A549 (cell line): Measurements from ENCODE around the gene RAD51B. TPM values are rescaled to one million over a fixed set of nuclear protein-coding genes. Genes with fewer than 3 reads are reported as not detected.
A peak's percentile ranks its signal among the peaks of the same experiment; 100 is the strongest.

Experiments used
- ATAC-seq, 2 experiments: fragments of 200-7000 bp in 1 of 2; fragments of >200 bp in 1 of 2; cut with Nextera tagmentation in 1 of 2; cut with Tn5 transposase in 1 of 2; 3 replicates each; pipeline versions ENCODE4 v1.8.0 to v1.9.1; 2018 to 2020; ENCODE audit warnings: mild to moderate bottlenecking in 1 of 2, moderate library complexity in 1 of 2
- CTCF ChIA-PET: fragments of 300-600 bp; sonication (Branson Sonifier 250); formaldehyde crosslinking; extraction: SDS; loops from one replicate; lab custom pipeline; 2021; ENCODE audit warnings: antibody characterized with exemption, inconsistent platforms; lab: Yijun Ruan, JAX
- POLR2A ChIA-PET: fragments of 350-600 bp; formaldehyde crosslinking; extraction: SDS; loops from one replicate; lab custom pipeline; 2021; ENCODE audit warnings: antibody characterized with exemption, inconsistent platforms; lab: Yijun Ruan, JAX
- DNase-seq, 2 experiments: peaks; one replicate each; pipeline versions ENCODE4 v3.0.0 to v3.0.0-alpha.2; 2011 to 2016; ENCODE audit warnings: low read depth in 1 of 2, low spot score in 1 of 2
- FAIRE-seq: peaks from 2 replicates; lab custom pipeline; 2011; peaks lifted over from hg19 to GRCh38; lab: Jason Lieb, UNC
- H3K27ac ChIP-seq, 2 experiments: fragments of >200 bp; sonication (Bioruptor Twin); formaldehyde crosslinking; 3 replicates each; pipeline ENCODE4 v1.5.1; 2016 to 2017
- H3K4me1 ChIP-seq: fragments of >200 bp; sonication (Bioruptor Twin); formaldehyde crosslinking; 3 replicates; pipeline ENCODE4 v1.6.1; 2016
- H3K4me2 ChIP-seq: fragments of >200 bp; sonication (Bioruptor Twin); formaldehyde crosslinking; 3 replicates; pipeline ENCODE4 v1.6.1; 2016
- H3K4me3 ChIP-seq: fragments of >200 bp; sonication (Bioruptor Twin); formaldehyde crosslinking; 3 replicates; pipeline ENCODE4 v1.5.1; 2016
- H3K9me3 ChIP-seq: fragments of >200 bp; sonication (Bioruptor Twin); formaldehyde crosslinking; 3 replicates; pipeline ENCODE4 v1.6.1; 2016
- BHLHE40 ChIP-seq: IDR thresholded peaks from 2 replicates; pipeline ENCODE4 v1.6.1; 2012; ENCODE audit warnings: low read depth, low read length, inconsistent platforms
- CHD4 ChIP-seq: fragments of 200-600 bp; sonication (generic); IDR thresholded peaks from 2 replicates; pipeline ENCODE4 v1.6.1; 2016; ENCODE audit warnings: antibody characterized with exemption, mild to moderate bottlenecking, borderline replicate concordance
- EHMT2 ChIP-seq: fragments of 200-600 bp; sonication (generic); IDR thresholded peaks from 2 replicates; pipeline ENCODE4 v1.6.1; 2016; ENCODE audit warnings: antibody characterized with exemption, low read depth, mild to moderate bottlenecking, moderate library complexity
- FOXS1 ChIP-seq: fragments of 250-450 bp; sonication (Bioruptor Pico); IDR thresholded peaks from 2 replicates; pipeline ENCODE4 v1.5.0; 2020; ENCODE audit warnings: mild to moderate bottlenecking, moderate library complexity
- HDAC2 ChIP-seq: fragments of 200-600 bp; sonication (generic); IDR thresholded peaks from 2 replicates; pipeline ENCODE4 v1.6.1; 2016
- HES2 ChIP-seq: fragments of >200 bp; sonication (Bioruptor Twin); formaldehyde crosslinking; IDR thresholded peaks from 2 replicates; pipeline ENCODE4 v1.6.1; 2016
- HOXB13 ChIP-seq: fragments of 250-450 bp; sonication (Bioruptor Pico); IDR thresholded peaks from 2 replicates; pipeline ENCODE4 v1.5.0; 2020; ENCODE audit warnings: low read depth, mild to moderate bottlenecking, moderate library complexity
- KDM1A ChIP-seq: fragments of 200-600 bp; sonication (generic); IDR thresholded peaks from 2 replicates; pipeline ENCODE4 v1.6.1; 2016; ENCODE audit warnings: low read depth, mild to moderate bottlenecking
- MAFK ChIP-seq: fragments of 450-650 bp; IDR thresholded peaks from 2 replicates; pipeline ENCODE4 v1.6.1; 2014; ENCODE audit not compliant: partially characterized antibody
- MAZ ChIP-seq: fragments of 150-350 bp; IDR thresholded peaks from 2 replicates; pipeline ENCODE4 v1.6.1; 2014; ENCODE audit warnings: antibody characterized with exemption, low read depth, low read length, borderline replicate concordance
- NPAS2 ChIP-seq: fragments of 250-450 bp; sonication (Bioruptor Pico); IDR thresholded peaks from 2 replicates; pipeline ENCODE4 v1.8.0; 2022; ENCODE audit warnings: mild to moderate bottlenecking, moderate library complexity, borderline replicate concordance
- POLR2AphosphoS2 ChIP-seq: conservative IDR thresholded peaks from 2 replicates; pipeline ENCODE4 v1.6.1; 2012; ENCODE audit warnings: low read length, improper control_type of control experiment, inconsistent platforms
- RCOR1 ChIP-seq: fragments of 150-350 bp; IDR thresholded peaks from 2 replicates; pipeline ENCODE4 v1.6.1; 2014; ENCODE audit warnings: antibody characterized with exemption, low read length, low read depth
- REST ChIP-seq: fragments of 200-600 bp; sonication (generic); IDR thresholded peaks from 2 replicates; pipeline ENCODE4 v1.6.1; 2016; ENCODE audit warnings: antibody characterized with exemption, mild to moderate bottlenecking, moderate library complexity
- RFX5 ChIP-seq: fragments of 450-650 bp; IDR thresholded peaks from 2 replicates; pipeline ENCODE4 v1.7.1; 2014; ENCODE audit warnings: antibody characterized with exemption, mild to moderate bottlenecking, moderate library complexity
- RNF2 ChIP-seq: fragments of 200-600 bp; sonication (generic); IDR thresholded peaks from 2 replicates; pipeline ENCODE4 v1.6.1; 2016; ENCODE audit warnings: low read depth, mild to moderate bottlenecking, antibody characterized with exemption, moderate library complexity, borderline replicate concordance
- SMC3 ChIP-seq: fragments of >200 bp; sonication (Bioruptor Twin); formaldehyde crosslinking; IDR thresholded peaks from 3 replicates; pipeline ENCODE4 v1.6.1; 2018; ENCODE audit warnings: inconsistent platforms
- ZFP36 ChIP-seq: fragments of 450-650 bp; IDR thresholded peaks from 2 replicates; pipeline ENCODE4 v1.6.1; 2014; ENCODE audit warnings: borderline replicate concordance; ENCODE audit not compliant: partially characterized antibody
- WGBS: methylation state at CpG from one replicate; pipeline ENCODE4 v1.1.6; 2017; ENCODE audit errors: missing lambda C conversion rate; 5-methylcytosine and 5-hydroxymethylcytosine counted together
- polyA plus RNA-seq, 4 experiments: library from polyadenylated mRNA; depleted of rRNA in 3 of 4; stranded (reverse); fragments of >200 nt; fragmentation: RNase III in 1 of 4; extraction: RNeasy Plus Mini Kit Qiagen cat#74134 plus additional on column Dnase treatment in 1 of 4; gene quantifications; 2 replicates in 3 of 4; 3 replicates in 1 of 4; pipeline ENCODE4 v1.2.3, GENCODE V29; 2011 to 2017

Gene RAD51B
- polyA plus RNA-seq, 2 of the 4 experiments (the other 2 are of a cell fraction): 7.2 to 10.8 TPM

DNA sequence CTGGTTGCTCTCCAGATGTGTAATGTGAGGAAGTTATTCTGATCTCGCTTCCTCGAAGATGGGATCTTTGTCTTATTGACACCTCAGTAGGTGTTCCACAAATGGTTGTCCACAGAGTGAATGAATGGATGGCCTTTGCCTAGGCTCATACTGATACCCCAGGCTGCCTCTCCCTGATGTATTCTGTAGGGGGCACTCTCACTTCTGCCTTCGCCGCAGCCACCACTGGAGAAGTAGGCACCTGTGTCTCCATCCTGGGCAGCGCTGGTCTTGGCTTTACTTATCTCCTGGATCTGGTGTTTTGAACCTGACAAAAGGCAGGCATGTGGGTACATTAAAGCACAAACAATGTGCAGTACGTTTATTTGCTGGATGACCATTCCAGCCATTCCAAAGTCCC, 891.2 kb downstream of the RAD51B start (continued):
- TF ChIP-seq REST (no peak), HOXB13 (CRISPR knock-in tag) (no peak), HES2 (no peak), FOXS1 (CRISPR knock-in tag) (no peak), RNF2 (no peak)

- ChIA-PET CTCF (interaction anchor here (1.3 kb wide), 1 partner anchor 8 kb away, joined by 3 read pairs; no protein-coding TSS in a partner anchor), POLR2A (no interaction called here)
- DNase-seq (no peak), FAIRE-seq (no peak), ATAC-seq (no peak)
- Histone ChIP-seq H3K27ac (peak overlapping the region in 1 of 2 experiments; percentile 11; a peak in 2 of 6 replicates), H3K4me2 (no peak overlapping the region), H3K4me3 (no peak overlapping the region), H3K9me3 (no peaks in the 10 kb centered on the region), H3K4me1 (0 out of 3 replicates have a peak, but pooled peaks cover 5% of the 10 kb centered on the region)
- 82% methylated on average over 9 of the region's 9 CpGs for WGBS
- no peak for TF ChIP-seq CHD4
- peak; percentile 70 for TF ChIP-seq MAFK
- no peak for TF ChIP-seq BHLHE40
Measured at GRCh38 chr14:68711561-68712309, 892.2 kb downstream of the RAD51B start.

DNA sequence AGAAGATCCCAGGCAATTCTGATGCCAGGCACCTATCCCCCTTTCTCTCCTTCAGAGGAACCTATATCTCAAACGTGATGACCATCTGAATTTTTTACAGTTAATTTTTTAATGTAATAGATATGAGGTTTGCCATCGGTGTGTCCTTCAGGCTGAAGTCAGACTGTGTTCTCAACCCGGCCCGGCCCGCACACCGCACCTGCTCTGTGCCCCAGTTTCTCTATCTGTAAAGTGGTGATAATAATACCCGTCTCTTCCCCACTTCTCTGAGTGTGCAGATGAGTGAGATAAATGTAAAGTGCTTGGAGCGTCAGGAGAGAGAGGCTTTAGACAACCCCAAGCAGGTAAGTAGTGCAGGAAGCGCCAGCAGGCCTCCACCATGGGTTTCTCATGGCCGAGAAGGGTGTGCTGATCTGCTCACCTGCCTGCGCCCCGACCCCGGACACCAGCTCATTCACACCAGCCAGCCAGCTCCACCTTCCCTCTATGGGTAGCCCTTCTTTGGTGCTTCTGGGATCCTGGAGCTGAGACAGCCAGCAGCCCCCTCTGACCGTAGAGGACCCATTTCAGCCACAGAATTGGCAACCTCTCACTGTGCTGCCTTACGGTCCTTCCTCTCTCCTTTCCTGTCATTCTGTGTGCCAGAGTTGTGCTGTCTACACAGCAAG, 893.3 kb downstream of the RAD51B start:
- no peak for FAIRE-seq
- CTCF ChIA-PET: interaction anchor here (1.1 kb wide), 1 partner anchor 191 kb away, joined by 3 read pairs; no protein-coding TSS in a partner anchor
- WGBS: 88% methylated on average over 15 of the region's 15 CpGs
- POLR2A ChIA-PET: no interaction called here
- Histone ChIP-seq H3K4me3 (no peak overlapping the region), H3K4me1 (0 out of 3 replicates have a peak, but pooled peaks cover 5% of the 10 kb centered on the region)
- no peak for DNase-seq
- ATAC-seq: no peak
- TF ChIP-seq REST (no peak), ZFP36 (no peak), KDM1A (no peak), HDAC2 (no peak), SMC3 (no peak), EHMT2 (no peak), RCOR1 (no peak), NPAS2 (no peak), POLR2AphosphoS2 (no peak), RFX5 (no peak), MAZ (no peak)
- TF ChIP-seq, all 56 proteins: peak for 0
- no peaks in the 10 kb centered on the region for H3K9me3 ChIP-seq
- H3K27ac ChIP-seq: peak overlapping the region in 1 of 2 experiments; percentile 38; a peak in 1 of 6 replicates
- no peak overlapping the region for H3K4me2 ChIP-seq
